Stomach (tissue), 9 donors: ENCODE results near the gene FBRSL1. TPM values are rescaled to one million over a fixed set of nuclear protein-coding genes. Genes with fewer than 3 reads are reported as not detected.
"Not testable (repeated sequence)": the region's sequence is repeated elsewhere in the genome, so short reads cannot be mapped to it uniquely, and the experiment has no call there.

Source experiments
- DNase-seq, 2 donors: peaks; one replicate each; pipeline versions ENCODE4 v3.0.0 to v3.0.0-alpha.2; 2013 to 2019
- H3K27ac ChIP-seq, 5 donors: fragments of 200-600 bp in 4 of 5; sonication (generic) in 4 of 5; one replicate each; pipeline ENCODE4 v1.5.1; 2013 to 2019; ENCODE audit warnings: mild to moderate bottlenecking in 1 of 5, moderate library complexity in 1 of 5
- H3K27me3 ChIP-seq, 3 donors: fragments of 200-600 bp; sonication (generic); one replicate each; pipeline ENCODE4 v1.5.1; 2017 to 2019; ENCODE audit warnings: mixed run types in 1 of 3
- H3K36me3 ChIP-seq, 4 donors: fragments of 200-600 bp; sonication (generic); 1 replicate in 3 of 4; 2 replicates in 1 of 4; pipeline ENCODE4 v1.5.1; 2016 to 2019
- H3K4me1 ChIP-seq, 4 donors: fragments of 200-600 bp; sonication (generic); one replicate each; pipeline ENCODE4 v1.5.1; 2016 to 2019
- H3K4me3 ChIP-seq, 4 donors: fragments of 200-600 bp; sonication (generic) in 3 of 4; one replicate each; pipeline ENCODE4 v1.5.1; 2016 to 2019; ENCODE audit warnings: mild to moderate bottlenecking in 1 of 4
- H3K9me3 ChIP-seq, 4 donors: fragments of 200-600 bp; sonication (generic); one replicate each; pipeline ENCODE4 v1.5.1; 2016 to 2019
- CTCF ChIP-seq, 7 experiments: fragments of 450-650 bp in 4 of 7; fragments of 200-600 bp in 3 of 7; sonication (generic) in 3 of 7; IDR thresholded peaks; one replicate each; pipeline ENCODE4 v1.5.1; 2016 to 2019; ENCODE audit warnings: antibody characterized with exemption in 7 of 7, control low read depth in 2 of 7, mild to moderate bottlenecking in 1 of 7
- EP300 ChIP-seq: sonication (generic); formaldehyde crosslinking; IDR thresholded peaks from one replicate; pipeline ENCODE4 v1.6.1; 2017; ENCODE audit warnings: antibody characterized with exemption
- POLR2A ChIP-seq, 4 donors: fragments of 450-650 bp; IDR thresholded peaks; one replicate each; pipeline ENCODE4 v1.6.1; 2016; ENCODE audit warnings: antibody characterized with exemption in 4 of 4, control low read depth in 2 of 4, mild to moderate bottlenecking in 1 of 4, moderate library complexity in 1 of 4
- POLR2AphosphoS5 ChIP-seq, 3 donors: sonication (generic); formaldehyde crosslinking; IDR thresholded peaks; one replicate each; pipeline ENCODE4 v1.6.1; 2016; ENCODE audit warnings: antibody characterized with exemption in 3 of 3
- WGBS, 5 donors: extraction: QIAGEN DNeasy Blood & Tissue Kit in 3 of 5; methylation state at CpG; one replicate each; pipeline versions ENCODE4 v1.1.5 to v1.1.7; 2013 to 2018; 5-methylcytosine and 5-hydroxymethylcytosine counted together
- intact Hi-C: fragments of 100-400 bp; cut with DNase I; formaldehyde crosslinking; loops from one replicate; pipeline ENCODE4 v1.15.1; 2023; ENCODE audit warnings: low total_unique reads
- polyA plus RNA-seq, 3 donors: library from polyadenylated mRNA; stranded (reverse); fragments of 200-250 nt; gene quantifications; one replicate each; pipeline ENCODE4 v1.2.3, GENCODE V29; 2013
- total RNA-seq, 5 donors: library from RNA; depleted of rRNA; stranded (reverse); fragments of >200 nt; gene quantifications; one replicate each; pipeline versions ENCODE4 v1.1.0 to v1.2.3, GENCODE V29; 2014 to 2016
- donor health status: healthy with polysubstance abuse.
- donor health status: Bipolar disorder and iron deficiency.
- donor health status: healthy.

FBRSL1 gene
- total and polyA plus RNA-seq, 8 donors: 5.3 to 110 (median 15.7) TPM

- H3K4me1 ChIP-seq: peaks cover 5 to 12% (median 5%) of the 10 kb centered on the region in 4 donors
- intact Hi-C loops: loop anchor here (10.0 kb wide), 1 partner anchor 115 kb away; no protein-coding TSS in a partner anchor
Observed at GRCh38 chr12:132529906-132530305, 40.0 kb downstream of the FBRSL1 start.

GRCh38 chr12:132530447-132530846, 40.5 kb downstream of the FBRSL1 start:
- H3K4me3 ChIP-seq: no peak overlapping the region
- TF ChIP-seq POLR2AphosphoS5 (IDR thresholded peaks at IDR 0.05): no peak
- TF ChIP-seq POLR2A (IDR thresholded peaks at IDR 0.05): no peak
- no peak for TF ChIP-seq CTCF (IDR thresholded peaks at IDR 0.05)
- TF ChIP-seq EP300: no peak
- peaks cover 0 to 7% (median under 1%) of the 10 kb centered on the region in 4 donors for H3K4me1 ChIP-seq
- no peaks in the 10 kb centered on the region for H3K27me3 ChIP-seq
- no peak for DNase-seq
- intact Hi-C loops: no loop called here
- peaks cover 0 to 72% (median 32%) of the 10 kb centered on the region in 4 donors for H3K36me3 ChIP-seq
- 70 to 90% (median 86%) methylated on average over 5 to 6 of the region's 6 CpGs for WGBS, 5 donors
- no peak overlapping the region for H3K27ac ChIP-seq
- peaks cover 0 to 7% (median 0%) of the 10 kb centered on the region in 4 donors for H3K9me3 ChIP-seq

More at GRCh38 chr12:132529906-132530305, 40.0 kb downstream of the FBRSL1 start:
- peaks cover 0 to 74% (median 32%) of the 10 kb centered on the region in 4 donors for H3K36me3 ChIP-seq
- H3K27me3 ChIP-seq: no peaks in the 10 kb centered on the region
- WGBS, 5 donors: 92 to 98% (median 96%) methylated on average over 10 of the region's 10 CpGs
- no peak for DNase-seq
- TF ChIP-seq EP300 (no peak), POLR2A (IDR thresholded peaks at IDR 0.05) (no peak)
- H3K9me3 ChIP-seq: peaks cover 0 to 7% (median 0%) of the 10 kb centered on the region in 4 donors
- H3K4me3 ChIP-seq: no peak overlapping the region
- no peak overlapping the region for H3K27ac ChIP-seq

GRCh38 chr12:132530851-132531250, 40.9 kb downstream of the FBRSL1 start:
- whole genome bisulfite sequencing, 5 donors: 85 to 97% (median 94%) methylated on average over 5 to 7 of the region's 7 CpGs
- Histone ChIP-seq H3K4me1 (peaks cover 0 to 4% (median 0%) of the 10 kb centered on the region in 4 donors), H3K27ac (no peak overlapping the region), H3K27me3 (no peaks in the 10 kb centered on the region), H3K4me3 (no peak overlapping the region), H3K9me3 (peaks cover 0 to 7% (median 0%) of the 10 kb centered on the region in 4 donors), H3K36me3 (peaks cover 0 to 68% (median 29%) of the 10 kb centered on the region in 4 donors)
- DNase-seq: no peak
- TF ChIP-seq POLR2AphosphoS5 (IDR thresholded peaks at IDR 0.05): no peak
- TF ChIP-seq EP300: no peak
- no peak for TF ChIP-seq CTCF (IDR thresholded peaks at IDR 0.05)
- TF ChIP-seq POLR2A (IDR thresholded peaks at IDR 0.05): no peak
- intact Hi-C loops: no loop called here

- 92 to 97% (median 94%) methylated on average over 18 to 20 of the region's 20 CpGs for WGBS, 5 donors
- H3K4me1 ChIP-seq, DNase-seq, H3K4me3 ChIP-seq, H3K9me3 ChIP-seq, H3K27ac ChIP-seq, intact Hi-C loops, H3K27me3 ChIP-seq: not testable (repeated sequence)
- H3K36me3 ChIP-seq: peaks cover 0 to 51% (median 17%) of the 10 kb centered on the region in 4 donors
Observed at GRCh38 chr12:132532711-132533583, 43.0 kb downstream of the FBRSL1 start.

GRCh38 chr12:132533584-132533958, 43.6 kb downstream of the FBRSL1 start:
- Histone ChIP-seq H3K4me1 (no peaks in the 10 kb centered on the region), H3K9me3 (peaks cover 0 to 7% (median 0%) of the 10 kb centered on the region in 4 donors), H3K36me3 (peaks cover 0 to 46% (median 13%) of the 10 kb centered on the region in 4 donors), H3K4me3 (no peak overlapping the region), H3K27me3 (no peaks in the 10 kb centered on the region), H3K27ac (no peak overlapping the region)
- DNase-seq: no peak
- intact Hi-C loops: no loop called here
- WGBS, 5 donors: 90 to 99% (median 97%) methylated on average over 5 to 6 of the region's 6 CpGs
- TF ChIP-seq POLR2AphosphoS5 (IDR thresholded peaks at IDR 0.05) (no peak), CTCF (IDR thresholded peaks at IDR 0.05) (no peak), EP300 (no peak), POLR2A (IDR thresholded peaks at IDR 0.05) (no peak)
